CD4-positive, alpha-beta T cell treated with Interleukin-21 for 1 hour (primary cell): Measurements from ENCODE around the gene SMIM3.
"Not testable (repeated sequence)": the region's sequence is repeated elsewhere in the genome, so short reads cannot be mapped to it uniquely, and the experiment has no call there.

Experiments used
- DNase-seq: peaks from one replicate; pipeline ENCODE4 v3.0.0-alpha.2; 2020

The SMIM3 gene, protein sequence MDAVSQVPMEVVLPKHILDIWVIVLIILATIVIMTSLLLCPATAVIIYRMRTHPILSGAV

DNA sequence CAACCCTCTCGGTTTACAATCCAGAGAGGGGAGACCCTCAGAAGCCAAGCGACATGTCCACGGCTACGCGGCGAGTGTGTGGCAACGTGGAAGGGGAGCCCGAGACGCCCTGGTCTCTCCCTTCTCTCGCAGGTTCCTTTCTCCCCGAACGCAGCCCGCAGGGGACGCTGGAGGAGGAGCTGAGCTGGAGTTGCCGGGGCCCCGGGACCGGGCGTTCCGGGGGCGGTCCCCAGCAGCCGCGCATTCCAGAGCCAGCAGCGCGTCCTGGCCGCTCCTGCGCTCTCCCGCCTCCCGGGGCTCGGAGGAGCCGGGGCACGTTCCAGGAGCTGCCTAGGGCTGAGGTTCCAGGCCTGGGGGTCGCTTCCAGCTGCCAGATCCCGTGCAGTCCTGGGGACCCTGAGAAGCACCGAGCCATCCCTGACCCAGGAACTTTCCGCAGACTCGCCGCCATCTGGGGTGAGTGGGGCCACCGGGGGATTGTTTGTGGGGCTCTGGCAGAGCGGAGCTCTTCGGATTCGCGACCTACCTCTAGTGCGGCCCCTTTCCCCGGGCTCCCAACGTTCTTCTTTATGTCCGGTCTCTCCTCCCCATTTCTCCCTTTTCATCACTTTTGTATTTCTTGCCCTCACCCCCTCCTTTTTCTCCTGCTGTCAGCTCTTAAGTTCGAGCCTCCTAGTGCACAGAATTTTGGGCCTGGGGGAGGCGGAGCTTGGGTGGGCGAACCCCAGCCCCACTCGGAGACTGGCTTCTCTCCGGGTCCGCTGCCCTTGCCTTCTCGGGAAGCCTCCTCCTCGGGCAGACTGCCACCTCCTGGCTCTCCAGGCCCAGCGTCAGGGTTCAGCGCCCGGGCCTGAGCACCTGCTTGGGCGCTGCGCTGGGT is at the start of gene SMIM3:
Gene SMIM3, plus strand, starts transcription at position 241 of the 880 bp plus-strand sequence. CDS start 16,684 bp downstream, outside the sequence.
- peak; percentile 73 for DNase-seq

DNA sequence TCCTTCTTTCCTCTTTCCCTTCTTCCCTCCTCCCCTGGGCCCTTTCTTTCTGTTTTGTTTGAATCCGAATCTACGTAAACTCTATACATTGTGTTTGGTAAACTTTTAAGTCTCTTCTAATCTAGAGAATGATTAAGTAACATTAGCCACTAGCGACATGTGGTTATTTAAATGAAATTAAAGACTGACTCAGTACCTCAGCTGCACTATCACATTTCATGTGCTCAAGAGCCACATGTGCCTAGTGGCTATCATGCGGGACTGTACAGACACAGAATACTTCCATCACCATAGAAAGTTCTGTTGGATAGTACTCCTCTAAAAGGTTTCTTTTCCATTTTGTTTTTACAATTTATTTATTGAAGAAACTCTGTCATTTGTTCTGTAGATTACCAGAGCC is 48.7 kb upstream of the SMIM3 start:
- no peak for DNase-seq

DNA sequence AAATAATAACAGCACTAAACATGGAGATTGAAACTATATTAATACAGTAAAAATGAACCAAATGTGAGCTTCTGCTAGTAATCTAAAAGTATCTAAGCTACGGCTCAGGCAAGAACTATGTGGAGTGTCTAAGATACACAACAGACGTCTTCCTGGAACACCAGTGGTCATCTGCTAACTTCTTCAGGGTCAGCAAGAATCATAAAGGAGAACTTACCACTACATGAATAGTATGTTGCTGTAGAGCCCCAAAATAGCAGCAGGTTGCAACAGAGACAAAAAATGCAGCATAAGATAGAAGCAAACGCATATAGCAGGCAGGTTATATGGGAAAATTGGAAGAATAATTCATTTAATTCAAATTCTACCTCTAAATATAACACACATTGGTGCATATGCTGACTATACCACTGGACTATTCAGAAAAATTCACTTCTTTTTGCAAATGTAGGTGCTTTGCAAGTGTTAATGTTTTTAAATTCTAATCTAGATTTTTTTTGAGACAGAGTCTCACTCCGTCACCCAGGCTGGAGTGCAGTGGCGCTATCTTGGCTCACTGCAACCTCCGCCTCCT is 46.8 kb upstream of the SMIM3 start:
- no peak for DNase-seq

DNA sequence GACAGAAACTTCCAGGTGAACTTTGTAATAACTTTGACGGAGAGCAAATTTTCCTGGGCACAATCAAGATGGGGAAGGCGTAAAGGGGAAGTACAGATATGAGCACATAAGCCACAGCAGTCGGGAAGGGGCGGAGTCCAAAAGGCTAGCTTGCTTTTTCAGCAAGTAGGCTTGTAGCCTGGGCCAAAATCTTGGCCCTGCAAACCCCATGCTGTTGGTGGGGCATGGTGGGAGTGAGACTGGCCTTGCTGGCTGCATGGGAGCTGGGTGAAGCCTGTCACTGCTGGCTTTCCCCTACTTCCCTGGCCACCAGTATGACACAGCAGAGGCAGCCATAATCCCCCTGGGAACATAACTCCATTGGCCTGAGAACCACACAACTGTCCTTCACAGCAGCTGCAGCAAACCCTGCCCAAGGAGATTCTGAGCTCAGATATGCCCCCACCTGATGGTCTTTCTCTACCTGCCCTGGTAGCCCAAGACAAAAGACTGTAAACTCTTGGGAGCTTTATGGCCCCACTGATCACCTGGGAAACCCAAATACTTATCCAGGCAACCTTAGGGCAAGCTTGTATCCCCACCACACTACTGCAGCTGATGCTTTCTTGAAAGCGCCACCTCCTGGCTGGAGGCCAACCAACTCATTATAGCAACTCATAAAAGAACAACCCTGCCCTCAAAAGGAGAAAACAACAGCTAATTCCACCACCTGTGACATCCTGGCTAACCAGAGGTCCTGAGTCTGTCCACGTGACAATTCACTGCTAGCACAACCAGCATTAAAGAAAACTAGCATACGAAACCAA is 43.8 kb upstream of the SMIM3 start:
- no peak for DNase-seq

DNA sequence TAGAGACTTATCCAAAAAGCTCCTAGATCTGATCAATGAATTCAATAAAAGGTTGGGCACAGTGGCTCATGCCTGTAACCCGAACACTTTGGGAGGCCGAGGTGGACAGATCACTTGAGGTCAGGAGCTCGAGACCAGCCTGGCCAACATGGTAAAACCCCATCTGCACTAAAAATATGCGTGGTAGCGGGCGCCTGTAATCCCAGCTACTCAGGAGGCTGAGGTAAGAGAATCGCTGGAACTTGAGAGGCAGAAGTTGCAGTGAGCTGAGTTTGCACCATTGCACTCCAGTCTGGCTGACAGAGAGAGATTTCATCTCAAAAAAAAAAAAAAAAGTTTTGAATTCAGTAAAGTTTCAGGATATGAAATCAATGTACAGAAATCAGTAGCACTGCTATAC is 39.7 kb upstream of the SMIM3 start:
- DNase-seq: no peak

DNA sequence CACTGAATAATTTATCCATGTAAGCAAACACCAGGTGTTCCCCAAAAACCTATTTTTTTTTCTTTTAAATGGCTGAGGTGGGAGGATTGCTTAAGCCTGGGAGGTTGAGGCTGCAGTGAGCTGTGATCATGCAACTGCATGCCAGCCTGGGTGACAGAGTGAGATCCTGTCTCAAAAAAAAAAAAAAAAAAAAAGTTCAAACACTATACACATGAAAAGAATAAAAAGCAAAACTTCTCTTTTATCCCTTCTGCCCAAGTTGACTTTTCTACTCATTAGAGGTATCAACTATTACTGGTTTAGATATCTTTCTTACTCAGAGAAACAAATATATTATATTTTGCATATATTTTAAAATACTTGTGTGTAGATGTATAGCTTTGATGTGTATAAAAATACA is 37.6 kb upstream of the SMIM3 start:
- DNase-seq: no peak

DNA sequence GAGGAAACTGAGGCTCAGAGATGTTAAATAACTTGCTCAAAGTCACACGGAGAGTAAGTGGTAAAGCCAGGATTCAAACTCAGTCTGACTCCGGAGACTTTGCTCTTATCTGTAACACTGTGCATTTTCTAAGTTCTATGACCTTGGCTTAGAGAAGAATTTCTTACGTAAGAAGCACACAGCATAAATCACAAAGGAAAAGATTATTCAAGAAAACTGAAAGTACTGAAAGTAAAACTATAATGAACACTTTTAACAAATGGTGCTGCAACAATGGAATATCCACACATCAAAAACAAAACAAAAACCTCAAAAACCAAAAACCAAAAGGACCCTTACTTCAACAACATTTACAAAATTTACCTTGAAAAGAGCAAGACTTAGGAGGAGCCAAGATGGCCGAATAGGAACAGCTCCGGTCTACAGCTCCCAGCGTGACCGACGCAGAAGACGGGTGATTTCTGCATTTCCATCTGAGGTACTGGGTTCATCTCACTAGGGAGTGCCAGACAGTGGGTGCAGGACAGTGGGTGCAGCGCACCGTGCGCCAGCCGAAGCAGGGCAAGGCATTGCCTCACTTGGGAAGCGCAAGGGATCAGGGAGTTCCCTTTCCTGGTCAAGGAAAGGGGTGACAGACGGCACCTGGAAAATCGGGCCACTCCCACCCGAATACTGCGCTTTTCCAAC is 36.0 kb upstream of the SMIM3 start:
- DNase-seq: not testable (repeated sequence)

DNA sequence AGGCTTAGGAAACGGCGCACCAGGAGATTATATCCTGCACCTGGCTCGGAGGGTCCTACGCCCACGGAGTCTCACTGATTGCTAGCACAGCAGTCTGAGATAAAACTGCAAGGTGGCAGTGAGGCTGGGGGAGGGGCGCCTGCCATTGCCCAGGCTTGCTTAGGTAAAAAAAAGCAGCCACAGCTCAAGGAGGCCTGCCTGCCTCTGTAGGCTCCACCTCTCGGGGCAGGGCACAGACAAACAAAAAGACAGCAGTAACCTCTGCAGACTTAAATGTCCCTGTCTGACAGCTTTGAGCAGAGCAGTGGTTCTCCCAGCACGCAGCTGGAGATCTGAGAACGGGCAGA is 35.4 kb upstream of the SMIM3 start:
- not testable (repeated sequence) for DNase-seq

DNA sequence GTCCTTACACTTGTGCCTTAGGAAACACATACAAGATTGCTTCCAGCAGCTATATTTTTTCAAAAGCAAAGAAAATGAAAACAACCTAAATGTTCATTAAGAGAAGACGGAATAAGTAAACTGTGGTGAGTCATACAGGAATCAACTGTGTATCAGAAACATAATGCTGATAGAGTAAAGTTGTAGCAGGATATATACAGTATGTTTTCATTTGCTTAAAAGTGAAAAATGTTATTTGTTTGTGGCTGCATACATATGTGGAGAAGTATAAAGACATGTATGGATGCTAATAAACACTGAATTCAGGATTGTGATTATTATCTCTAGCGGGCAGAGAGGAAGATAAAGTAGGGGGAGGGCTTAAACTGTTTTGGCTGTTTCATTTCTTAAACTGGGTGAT is 28.1 kb upstream of the SMIM3 start:
- no peak for DNase-seq

DNA sequence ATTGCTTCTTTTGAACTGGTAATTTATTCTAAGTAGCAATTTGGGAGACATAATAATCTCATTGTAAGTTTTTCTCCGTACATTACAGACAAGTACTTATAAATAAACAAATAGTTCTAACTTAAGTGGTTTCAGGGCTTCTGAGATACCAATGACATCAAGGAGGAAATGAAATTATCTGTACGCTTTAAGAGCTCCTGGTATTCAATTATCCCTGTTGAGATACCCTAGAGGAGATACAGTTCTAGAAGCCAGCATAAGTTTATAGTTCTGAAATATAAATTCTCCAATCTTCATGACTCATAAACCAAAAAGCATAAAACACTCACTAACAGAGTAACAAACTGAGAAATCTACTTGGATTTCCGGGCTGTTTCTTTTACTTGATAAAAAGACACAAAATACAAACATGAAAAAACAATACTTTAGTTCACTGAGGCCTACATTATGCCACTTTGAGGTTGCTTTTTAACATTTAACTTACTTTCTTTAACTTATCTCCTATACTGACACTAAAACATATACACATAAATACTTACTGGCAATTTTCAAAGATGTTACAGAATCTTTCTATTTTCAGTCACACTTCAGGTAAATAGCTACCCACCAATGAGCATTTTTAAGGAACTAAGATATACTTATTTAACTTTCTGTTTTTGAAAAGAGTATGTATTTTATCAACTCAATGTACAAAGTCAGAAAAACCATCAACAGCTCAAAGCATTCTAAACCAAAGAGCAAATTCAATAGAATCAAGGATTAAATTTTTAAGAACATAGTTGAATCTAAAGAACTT is 27.3 kb upstream of the SMIM3 start:
- DNase-seq: no peak

DNA sequence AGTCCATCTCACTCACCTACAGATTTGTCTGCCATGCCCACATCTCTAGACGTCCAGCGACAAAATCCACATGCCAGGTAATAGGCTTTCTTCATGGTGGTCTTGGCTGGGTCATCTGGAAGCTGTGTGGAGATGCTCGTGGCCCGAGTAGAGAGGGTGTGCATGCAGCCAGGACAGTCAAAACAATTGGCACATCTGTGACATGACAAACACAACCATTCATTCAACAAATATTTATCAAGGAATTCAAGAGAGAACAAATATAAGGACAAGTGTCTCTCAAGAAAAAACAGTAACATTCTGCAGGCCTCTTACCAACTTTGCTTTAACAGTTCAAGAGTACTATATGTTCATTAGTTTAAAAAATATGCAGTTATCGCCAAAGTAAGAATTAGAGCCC is 25.1 kb upstream of the SMIM3 start:
- DNase-seq: no peak

DNA sequence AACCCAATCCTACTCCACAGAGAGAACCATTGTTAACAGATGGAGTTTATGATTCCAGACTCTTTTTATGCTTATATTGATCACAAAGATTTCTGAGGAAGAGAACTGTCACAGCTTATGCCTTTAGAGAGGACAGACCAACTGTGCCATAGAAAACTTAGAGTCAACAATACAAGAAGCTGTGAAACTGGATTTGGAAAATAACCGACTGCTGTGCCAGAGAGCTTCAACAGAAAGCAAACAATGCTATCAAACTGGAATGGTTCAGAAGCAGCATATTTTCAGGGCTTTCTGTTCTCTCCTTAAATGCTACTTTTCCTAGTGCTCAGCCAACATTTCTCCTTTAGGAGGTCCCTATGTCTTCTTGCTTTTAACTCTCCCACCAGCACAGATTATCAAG is 24.7 kb upstream of the SMIM3 start:
- no peak for DNase-seq

DNA sequence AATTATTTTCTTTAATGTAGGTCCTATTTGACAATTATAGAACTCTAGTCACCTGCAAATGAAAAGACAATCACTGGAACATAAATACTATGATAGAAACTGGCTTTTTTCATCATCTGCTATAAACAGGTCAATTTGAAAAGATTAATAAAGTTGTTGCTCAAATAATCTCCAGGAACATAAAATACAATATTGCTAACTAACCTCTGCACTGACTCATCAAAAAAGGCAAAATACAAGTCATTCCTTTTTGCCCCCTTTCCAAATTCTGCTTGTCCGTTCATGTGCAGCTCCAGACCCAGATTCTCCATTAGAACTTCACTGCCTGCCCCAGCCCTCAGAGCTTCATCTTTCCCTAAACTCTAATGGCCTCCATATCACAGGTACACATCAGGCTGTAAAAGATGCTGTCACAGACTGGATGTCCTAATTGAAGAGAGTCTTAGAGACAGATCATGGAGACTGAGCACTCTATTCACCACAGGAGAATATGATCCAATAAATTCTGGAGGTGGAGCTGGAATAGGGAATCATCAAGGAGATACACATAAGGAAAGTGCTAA is 21.4 kb upstream of the SMIM3 start:
- no peak for DNase-seq

DNA sequence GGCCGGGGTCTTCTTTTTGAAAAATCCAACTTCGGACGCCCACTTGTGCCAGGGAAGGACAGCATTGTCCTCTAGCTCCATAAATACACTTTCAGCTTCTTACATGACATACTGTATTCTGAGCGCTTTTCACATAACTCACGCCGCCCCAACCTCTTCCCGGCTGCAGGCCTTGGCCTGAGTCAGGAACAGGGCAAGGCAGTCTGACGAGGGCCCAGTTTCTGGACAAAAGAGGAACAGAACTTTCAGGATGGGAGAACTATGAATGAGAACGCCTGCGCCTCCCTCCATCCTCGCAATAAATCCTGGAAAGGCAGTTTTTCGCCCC is 20.4 kb upstream of the SMIM3 start:
- DNase-seq: no peak

DNA sequence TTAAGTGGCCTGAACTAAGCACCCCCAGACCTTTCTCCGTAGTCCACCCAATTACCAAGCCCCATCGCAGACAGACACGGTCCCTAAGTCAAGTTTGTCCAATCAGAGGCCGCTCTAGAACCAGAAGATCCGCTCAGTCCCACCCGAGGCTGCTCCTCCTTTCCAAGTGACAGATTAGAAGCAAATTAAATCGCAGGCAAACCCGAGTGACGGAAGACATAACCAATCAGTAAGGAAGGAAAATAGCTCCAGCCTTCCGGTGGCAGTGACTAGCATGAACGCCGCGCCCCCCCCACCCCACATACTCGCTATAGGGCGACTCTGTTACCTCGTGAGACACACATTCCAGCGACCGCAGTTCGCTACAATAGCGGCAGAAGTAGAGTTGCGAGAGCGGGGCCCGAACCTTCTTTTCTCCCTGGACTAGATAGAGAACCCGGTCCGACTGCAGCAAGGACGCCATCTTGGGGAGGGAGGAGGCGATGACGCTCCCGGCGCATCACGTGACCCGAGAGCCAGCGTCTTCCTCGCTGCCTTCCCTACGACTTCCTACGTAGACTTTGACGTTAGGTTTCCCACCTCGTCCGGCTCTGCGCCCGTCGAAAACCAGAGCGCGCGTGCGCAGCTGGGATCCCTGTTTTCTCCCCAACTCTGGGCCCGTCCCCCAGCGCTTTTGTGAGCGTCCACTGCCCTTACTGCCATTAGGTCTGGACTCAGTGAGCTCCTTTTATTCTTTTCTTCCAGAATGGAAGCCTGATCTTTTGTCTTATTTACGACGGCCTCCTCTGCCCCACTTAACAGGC is 19.8 kb upstream of the SMIM3 start, which contains the start of gene DCTN4:
Gene DCTN4, minus strand, starts transcription at position 487 of the 803 bp plus-strand sequence. Its CDS starts 24 bp downstream, at position 463.
- peak; percentile 97 for DNase-seq

DNA sequence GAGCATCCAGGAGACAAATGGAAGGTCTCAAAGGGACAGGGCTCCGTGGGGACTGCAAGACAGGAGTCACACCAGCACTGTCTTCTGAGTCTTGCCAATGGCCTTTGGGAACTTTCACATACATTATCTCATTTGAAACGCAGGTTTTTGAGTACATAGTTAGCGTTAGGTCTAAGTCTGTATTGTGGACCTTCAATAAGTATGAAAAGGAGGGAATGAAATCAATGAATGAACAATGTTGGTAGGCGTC is 19.3 kb upstream of the SMIM3 start:
- no peak for DNase-seq

DNA sequence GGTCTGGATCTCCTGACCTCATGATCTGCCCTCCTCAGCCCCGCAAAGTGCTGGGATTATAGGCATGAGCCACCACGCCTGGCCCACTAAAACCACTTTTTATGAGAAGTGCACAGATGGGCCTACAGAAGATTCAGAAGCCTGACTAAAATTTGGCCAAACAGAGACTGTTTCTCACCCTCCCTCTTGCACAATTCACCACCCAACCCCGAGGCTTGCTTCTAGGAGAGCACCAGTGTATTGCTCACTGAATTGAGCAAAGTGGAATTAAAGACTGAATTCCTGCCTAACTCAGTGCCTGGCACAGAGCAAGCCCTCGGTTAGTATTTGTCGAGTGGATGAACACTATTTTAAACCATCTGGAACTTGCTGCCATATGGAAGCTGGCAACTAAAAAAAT is 16.3 kb upstream of the SMIM3 start:
- no peak for DNase-seq

DNA sequence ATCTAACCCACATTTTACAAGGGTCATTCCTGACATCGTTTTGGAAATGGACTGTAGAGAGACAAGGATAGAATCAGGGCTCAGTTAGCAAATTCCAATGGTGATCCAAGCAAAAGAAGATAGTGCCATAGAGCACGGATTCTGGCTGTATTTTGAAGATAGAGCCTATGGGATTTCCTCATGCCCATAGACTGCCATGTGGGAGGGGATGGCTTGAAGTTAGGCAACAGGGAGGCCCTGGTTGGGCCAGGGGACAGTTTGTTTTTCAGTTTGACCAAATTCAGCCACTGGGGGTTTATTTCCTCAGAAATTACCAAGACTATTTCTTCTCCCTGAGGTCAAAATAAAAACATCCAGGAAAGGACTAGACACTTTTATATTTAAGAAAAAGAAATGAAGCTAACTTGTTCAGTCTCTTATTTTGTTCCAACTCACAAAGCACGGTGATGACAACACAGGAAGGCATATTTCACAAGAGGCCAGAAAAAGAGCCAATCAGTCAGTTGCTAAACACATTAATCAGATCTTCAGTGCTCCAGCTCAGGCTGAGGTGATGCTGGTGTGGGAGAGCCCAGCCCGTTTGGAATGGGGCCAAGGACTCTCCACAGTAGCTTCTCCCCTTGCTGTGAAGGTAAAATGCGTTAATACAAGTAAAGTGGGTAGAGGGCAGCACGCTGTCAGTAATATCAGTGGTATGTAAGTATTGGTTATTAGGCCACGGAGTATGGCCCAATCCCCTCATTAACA is 15.4 kb upstream of the SMIM3 start:
- DNase-seq: no peak

DNA sequence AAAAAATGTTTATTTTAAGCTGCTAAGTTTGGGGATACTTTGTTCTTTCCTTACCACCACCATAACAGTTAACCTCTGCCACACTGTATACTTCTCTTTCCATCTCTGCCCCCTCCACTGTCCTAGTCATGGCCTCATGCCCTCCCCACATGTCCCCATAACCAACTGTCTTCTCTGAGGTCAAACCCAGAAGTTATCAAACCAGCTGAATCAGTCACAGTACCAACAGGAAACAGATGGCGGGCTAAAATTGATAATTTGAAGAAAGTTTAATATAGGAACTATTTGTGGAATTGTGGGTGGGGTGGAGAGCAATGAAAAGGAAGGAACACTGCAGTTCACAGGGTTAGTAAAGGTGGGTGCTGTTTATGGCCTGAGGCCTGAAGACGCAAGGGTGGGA is 14.0 kb upstream of the SMIM3 start:
- no peak for DNase-seq

DNA sequence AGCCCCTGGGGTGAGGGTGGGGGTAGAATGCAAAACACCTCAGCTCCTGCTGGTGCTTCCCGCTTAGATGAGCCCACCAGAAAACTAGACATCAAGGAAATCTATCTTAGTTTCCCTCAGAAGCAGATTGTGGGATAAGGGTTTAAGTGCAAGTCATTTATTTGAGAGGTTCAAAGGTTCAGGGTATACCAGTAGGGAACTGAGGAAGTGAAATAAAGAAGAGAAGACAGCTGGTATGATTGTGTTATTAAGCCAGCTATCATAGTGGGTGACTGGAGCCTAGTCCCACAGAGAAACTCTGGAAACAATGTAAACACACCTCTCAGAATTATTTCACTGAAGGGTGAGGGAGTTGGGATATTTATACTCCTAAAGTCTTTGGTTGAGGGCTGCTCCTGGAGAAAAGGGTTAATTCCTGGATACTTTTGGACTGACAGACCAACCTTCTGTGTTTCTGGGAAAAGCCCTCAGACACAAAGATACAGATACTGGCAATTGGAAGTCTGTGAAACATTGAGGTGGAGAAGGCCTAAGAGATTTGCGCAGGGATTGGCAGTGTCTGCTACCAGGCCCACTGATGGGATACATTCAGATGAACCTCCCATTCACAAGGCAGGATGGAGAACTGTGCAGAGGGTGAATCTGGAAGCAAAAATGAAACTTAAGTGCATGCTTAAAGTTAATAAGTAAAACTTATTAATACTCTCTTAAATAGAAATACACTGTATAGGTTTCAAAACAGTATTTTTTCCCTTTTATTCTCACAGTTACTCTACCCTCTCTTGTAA is 13.4 kb upstream of the SMIM3 start:
- no peak for DNase-seq
